GM20000 (cell line): ENCODE results near the gene CHRM4.

Experiments used
- DNase-seq: peaks from one replicate; pipeline ENCODE4 v3.0.0; 2012; ENCODE audit warnings: low spot score
- TF ChIP-seq, protein P1 (sequence below): IDR thresholded peaks from 2 replicates; pipeline ENCODE4 v1.5.1; 2012; ENCODE audit warnings: mild to moderate bottlenecking, control low read depth; ENCODE audit errors: extremely low read depth, missing control alignments

CHRM4 gene

DNA sequence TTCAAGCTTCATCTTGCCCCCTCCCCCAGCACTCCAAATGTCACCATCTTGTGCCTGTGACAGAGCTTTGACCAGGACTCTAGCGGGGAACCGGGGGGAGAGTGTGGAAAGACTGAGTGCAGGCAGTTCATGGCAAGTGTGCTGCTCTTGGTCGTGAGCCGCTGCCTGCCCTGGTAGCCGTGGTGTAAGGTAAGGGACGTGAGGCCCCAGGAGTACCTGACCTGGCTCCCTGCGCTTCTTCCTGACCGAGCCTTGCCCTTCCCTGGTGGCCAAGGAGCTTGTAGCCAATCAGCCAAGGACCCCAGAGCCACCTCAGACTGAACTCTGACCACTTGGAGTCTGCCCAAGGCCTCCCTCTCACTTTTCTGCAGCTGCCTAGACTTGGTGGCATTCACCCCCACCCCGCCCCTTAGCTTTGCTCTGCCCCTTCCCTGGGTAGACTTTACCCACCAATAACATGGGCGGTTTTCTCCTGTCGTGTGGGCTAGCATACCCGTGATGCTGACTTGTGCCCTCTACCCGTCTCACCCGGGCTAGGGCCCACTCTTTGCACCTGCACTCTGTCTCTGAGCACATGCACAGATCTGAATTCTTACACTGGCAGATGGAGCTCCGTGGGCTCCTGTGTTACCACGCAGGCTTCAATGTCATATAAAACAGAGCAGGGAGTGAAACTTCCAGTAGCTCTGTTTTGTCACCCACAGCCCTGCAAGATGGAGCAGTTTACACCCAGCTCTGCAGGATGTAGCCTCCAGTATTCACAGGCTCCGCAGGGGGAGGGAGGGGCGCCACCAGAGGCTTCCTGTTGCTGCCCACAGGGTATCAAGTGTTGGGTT lies 42.8 kb downstream of the CHRM4 start:
- no peak for DNase-seq
- TF ChIP-seq, protein P1, sequence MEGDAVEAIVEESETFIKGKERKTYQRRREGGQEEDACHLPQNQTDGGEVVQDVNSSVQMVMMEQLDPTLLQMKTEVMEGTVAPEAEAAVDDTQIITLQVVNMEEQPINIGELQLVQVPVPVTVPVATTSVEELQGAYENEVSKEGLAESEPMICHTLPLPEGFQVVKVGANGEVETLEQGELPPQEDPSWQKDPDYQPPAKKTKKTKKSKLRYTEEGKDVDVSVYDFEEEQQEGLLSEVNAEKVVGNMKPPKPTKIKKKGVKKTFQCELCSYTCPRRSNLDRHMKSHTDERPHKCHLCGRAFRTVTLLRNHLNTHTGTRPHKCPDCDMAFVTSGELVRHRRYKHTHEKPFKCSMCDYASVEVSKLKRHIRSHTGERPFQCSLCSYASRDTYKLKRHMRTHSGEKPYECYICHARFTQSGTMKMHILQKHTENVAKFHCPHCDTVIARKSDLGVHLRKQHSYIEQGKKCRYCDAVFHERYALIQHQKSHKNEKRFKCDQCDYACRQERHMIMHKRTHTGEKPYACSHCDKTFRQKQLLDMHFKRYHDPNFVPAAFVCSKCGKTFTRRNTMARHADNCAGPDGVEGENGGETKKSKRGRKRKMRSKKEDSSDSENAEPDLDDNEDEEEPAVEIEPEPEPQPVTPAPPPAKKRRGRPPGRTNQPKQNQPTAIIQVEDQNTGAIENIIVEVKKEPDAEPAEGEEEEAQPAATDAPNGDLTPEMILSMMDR = no peak

DNA sequence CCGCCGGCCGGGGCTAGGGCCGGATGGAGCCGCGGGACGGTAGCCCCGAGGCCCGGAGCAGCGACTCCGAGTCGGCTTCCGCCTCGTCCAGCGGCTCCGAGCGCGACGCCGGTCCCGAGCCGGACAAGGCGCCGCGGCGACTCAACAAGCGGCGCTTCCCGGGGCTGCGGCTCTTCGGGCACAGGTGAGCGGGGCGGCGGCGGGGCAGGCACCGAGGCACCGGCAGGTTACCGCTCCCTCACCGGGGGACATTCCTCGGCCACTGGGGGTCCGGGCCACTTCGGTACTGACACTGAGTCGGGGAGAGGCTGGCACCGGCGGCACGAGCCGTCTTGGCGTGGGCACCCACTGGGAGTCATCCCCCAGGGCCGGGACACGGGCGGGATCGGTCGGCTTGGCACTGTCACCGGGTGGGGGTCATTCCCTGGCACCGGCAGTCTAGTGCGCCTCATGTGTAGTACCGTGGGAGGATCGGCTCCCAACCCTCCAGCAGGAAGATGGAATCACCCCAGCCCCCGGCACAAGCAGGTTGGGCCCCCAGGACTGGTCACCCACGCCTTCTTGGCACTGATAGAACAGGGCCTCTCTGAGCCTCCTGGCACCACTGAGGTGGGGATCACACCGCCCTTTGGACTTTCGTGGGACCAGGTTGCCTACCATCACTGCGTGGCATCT lies 43.8 kb downstream of the CHRM4 start:
- TF ChIP-seq, protein P1 = no peak
- DNase-seq = no peak

DNA sequence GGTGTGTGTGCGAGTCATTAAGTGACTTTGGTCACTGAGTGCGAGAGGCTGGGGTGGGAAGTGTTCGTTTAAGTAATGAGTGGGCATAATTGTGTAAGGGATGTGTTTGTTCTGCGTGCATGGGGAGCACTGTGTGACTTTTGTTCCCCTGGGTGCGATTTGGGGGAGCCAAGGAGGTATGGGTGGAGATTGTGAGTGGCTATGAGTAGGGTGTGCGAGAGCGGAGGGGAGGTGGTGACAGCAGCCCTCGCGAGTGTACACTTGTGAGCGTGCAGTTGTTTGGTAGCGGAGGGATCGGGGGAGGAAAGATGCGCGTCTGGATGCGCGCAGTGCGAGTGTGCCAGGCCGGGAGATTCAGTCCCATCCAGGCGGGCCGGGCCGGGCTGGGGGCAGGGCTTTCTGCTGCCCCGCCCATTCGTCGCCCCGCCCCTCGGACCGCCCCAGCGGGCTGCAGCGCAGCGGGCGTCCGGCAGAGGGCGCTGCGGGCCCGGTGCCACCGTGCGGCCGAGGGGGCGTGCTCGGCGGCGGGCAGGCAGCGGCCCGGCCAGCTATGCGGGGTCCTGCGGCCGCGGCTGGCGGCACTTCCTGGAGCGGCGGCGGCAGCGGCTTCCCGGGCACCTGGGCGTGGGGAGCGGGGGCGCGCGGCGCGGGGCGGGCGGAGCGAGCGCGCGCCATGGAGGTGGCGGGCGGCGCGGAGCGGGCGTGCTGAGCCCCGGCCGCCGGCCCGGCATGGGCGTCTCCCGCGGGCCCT lies 44.5 kb downstream of the CHRM4 start, which contains the start of gene DGKZ:
DGKZ (plus strand) TSS at position 578 of the 751 bp plus-strand sequence. CDS start 197 bp downstream, outside the sequence.
- TF ChIP-seq, protein P1 = peak; percentile 94
- peak; percentile 97 for DNase-seq

DNA sequence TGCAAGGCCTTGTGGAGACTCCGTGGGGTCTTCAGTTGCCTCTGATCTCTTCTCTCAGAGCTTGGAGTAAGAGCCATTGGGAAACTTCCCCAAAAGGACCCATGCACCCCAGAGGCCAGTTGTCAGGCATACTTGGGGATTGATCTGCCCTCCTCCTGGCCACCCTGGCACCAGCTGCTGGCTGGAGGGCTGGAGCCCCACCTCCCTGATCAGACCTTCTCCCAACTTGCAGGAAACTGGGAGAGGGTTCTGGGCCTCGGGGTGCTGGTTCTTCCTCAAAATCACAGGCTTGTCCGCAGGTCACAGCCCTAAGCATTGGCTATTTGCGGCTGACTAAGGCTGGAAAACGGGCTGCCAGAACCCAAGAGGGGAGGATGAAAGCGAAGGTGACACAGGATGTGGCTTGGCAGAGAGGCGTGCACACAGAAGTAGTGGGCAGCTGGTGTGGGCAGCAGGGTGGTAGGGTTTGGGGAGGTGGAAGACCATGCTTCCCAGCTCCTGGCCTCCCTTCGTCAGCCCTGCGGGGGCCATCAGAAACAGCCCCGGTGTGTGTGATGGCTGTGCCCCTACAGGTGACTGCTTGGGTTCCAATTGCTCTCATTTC lies 45.6 kb downstream of the CHRM4 start:
- no peak for DNase-seq
- TF ChIP-seq, protein P1 = no peak

DNA sequence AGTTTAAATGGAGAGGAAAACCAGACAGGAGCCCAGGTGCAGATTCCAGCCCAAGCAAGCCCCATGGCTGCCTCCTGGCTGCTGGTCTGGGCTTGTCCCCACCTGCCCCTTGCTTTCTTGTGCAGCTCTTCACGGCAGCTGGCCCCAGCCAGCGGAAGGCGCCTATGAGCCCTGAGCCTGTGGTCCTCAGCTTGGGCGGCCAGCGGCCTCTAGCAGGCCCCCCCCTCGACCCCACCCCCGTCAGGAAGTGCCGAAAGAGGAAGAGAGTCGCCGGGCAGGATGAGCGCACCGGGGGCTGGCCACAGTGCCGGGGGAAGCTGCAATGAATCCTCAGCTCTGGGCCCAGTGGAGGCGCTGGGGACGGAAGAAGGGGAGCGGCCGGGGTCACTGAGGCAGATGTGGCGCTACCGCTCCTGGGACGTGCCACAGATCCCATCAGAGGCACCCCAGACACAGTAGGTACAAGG lies 46.4 kb downstream of the CHRM4 start:
- DNase-seq = peak; percentile 76
- TF ChIP-seq, protein P1 = no peak

DNA sequence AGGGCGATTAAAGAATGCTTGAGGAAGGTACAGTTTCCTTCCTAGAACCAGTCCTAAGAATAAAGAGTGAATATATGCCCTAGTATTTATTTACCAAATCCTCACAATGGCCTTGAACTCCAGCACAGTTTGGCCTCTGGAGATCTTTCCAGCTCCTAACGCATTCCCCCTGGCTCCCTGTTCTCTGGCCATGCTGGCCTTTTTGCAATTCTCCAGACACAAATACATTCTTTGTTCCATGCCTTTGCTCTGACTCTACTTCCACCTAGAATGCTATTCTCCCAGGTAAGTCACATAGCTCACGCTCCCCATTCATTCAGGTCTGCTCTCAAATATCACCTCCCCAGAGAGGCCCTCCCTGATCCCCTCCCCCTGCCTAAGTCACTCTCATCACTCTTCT lies 48.1 kb downstream of the CHRM4 start:
- no peak for DNase-seq
- TF ChIP-seq, protein P1 = no peak

DNA sequence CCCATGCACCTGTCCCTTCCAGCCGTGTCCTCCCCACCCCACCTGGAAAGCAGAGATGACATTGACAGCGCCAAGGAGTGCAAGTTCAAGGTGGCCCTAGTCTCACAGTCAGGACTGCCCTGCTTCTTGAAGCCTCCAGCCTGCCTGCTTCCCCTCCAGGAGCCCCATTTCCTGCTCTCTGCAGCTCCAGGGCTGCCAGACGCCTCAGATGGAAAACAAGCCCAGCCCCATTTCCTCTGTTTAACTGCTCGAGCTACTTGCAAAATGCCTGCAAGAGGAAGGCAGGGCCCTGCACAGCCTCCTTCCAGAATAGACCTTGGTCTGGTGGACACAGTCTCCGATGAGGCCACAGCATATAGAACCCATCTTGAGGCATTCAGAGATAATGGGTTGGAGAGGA lies 49.3 kb downstream of the CHRM4 start:
- TF ChIP-seq, protein P1 = no peak
- DNase-seq = no peak
